ENCODE measurements around the gene SMNDC1. TPM values are rescaled to one million over a fixed set of nuclear protein-coding genes. Genes with fewer than 3 reads are reported as not detected.

SMNDC1 gene
- total RNA-seq, 1 donor from 2014 or later: 46.7 TPM

GRCh38 chr10:110346914-110347313 lies 42.2 kb upstream of the SMNDC1 start:
- no peak for TF ChIP-seq CTCF (IDR thresholded peaks at IDR 0.05; ENCODE audit: insufficient read depth, low read depth, low read length)
- TF ChIP-seq EZH2 (IDR thresholded peaks at IDR 0.05; ENCODE audit: insufficient read depth, low read length): no peak
- no peaks in the 10 kb centered on the region for H3K27me3 ChIP-seq (ENCODE audit: insufficient read depth, low read length)
- no peaks in the 10 kb centered on the region for H3K9me3 Mint-ChIP-seq (ENCODE audit: unreplicated experiment)
- no peak overlapping the region for H3K9ac ChIP-seq (ENCODE audit: low read length)
- peaks cover 22% of the 10 kb centered on the region for H3K27me3 Mint-ChIP-seq (ENCODE audit: low read depth, unreplicated experiment)
- no peak overlapping the region for H3K27ac Mint-ChIP-seq (ENCODE audit: unreplicated experiment)
- H3K4me1 ChIP-seq (ENCODE audit: insufficient read depth, low read length): no peaks in the 10 kb centered on the region
- no peaks in the 10 kb centered on the region for H3K36me3 ChIP-seq (ENCODE audit: insufficient read depth, low read length)
- no peak overlapping the region for H3K27ac ChIP-seq (ENCODE audit: low read depth, low read length)
- no peaks in the 10 kb centered on the region for H3K9me3 ChIP-seq (ENCODE audit: insufficient read depth, low read depth, low read length)
- no peaks in the 10 kb centered on the region for H4K20me1 ChIP-seq (ENCODE audit: insufficient read depth, low read length)
- no peak overlapping the region for H2AFZ ChIP-seq (ENCODE audit: low read depth, low read length)
- DNase-seq (ENCODE audit: low read depth) (no peak), FAIRE-seq (no peak)
- peaks cover 12% of the 10 kb centered on the region for H3K4me1 Mint-ChIP-seq (ENCODE audit: low read depth, unreplicated experiment)
- H3K4me3 ChIP-seq (ENCODE audit: insufficient read depth, low read depth, low read length): no peak overlapping the region
- no peaks in the 10 kb centered on the region for H3K79me2 ChIP-seq (ENCODE audit: insufficient read depth, low read length)
- H3K36me3 Mint-ChIP-seq (ENCODE audit: low read depth, unreplicated experiment): no peaks in the 10 kb centered on the region
- H3K4me2 ChIP-seq (ENCODE audit: low read length): no peak overlapping the region
- no peak overlapping the region for H3K4me3 Mint-ChIP-seq (ENCODE audit: unreplicated experiment)

GRCh38 chr10:110345286-110345685 lies 40.6 kb upstream of the SMNDC1 start:
- no peak overlapping the region for H3K4me3 Mint-ChIP-seq (ENCODE audit: unreplicated experiment)

More at GRCh38 chr10:110345286-110345685, 40.6 kb upstream of the SMNDC1 start:
- no peak overlapping the region for H3K27ac ChIP-seq (ENCODE audit: low read depth, low read length)
- H3K4me2 ChIP-seq (ENCODE audit: low read length): no peak overlapping the region
- DNase-seq (ENCODE audit: low read depth) (no peak), FAIRE-seq (no peak)
- H4K20me1 ChIP-seq (ENCODE audit: insufficient read depth, low read length): no peaks in the 10 kb centered on the region
- H3K27me3 ChIP-seq (ENCODE audit: insufficient read depth, low read length): no peaks in the 10 kb centered on the region
- Mint-ChIP-seq H3K36me3 (ENCODE audit: low read depth, unreplicated experiment) (no peaks in the 10 kb centered on the region), H3K4me1 (ENCODE audit: low read depth, unreplicated experiment) (peaks cover 12% of the 10 kb centered on the region), H3K9me3 (ENCODE audit: unreplicated experiment) (no peaks in the 10 kb centered on the region), H3K27me3 (ENCODE audit: low read depth, unreplicated experiment) (peaks cover 22% of the 10 kb centered on the region), H3K27ac (ENCODE audit: unreplicated experiment) (no peak overlapping the region)
- H3K9ac ChIP-seq (ENCODE audit: low read length): no peak overlapping the region
- no peaks in the 10 kb centered on the region for H3K36me3 ChIP-seq (ENCODE audit: insufficient read depth, low read length)
- no peak overlapping the region for H3K4me3 ChIP-seq (ENCODE audit: insufficient read depth, low read depth, low read length)
- H3K9me3 ChIP-seq (ENCODE audit: insufficient read depth, low read depth, low read length): no peaks in the 10 kb centered on the region
- no peaks in the 10 kb centered on the region for H3K79me2 ChIP-seq (ENCODE audit: insufficient read depth, low read length)
- no peaks in the 10 kb centered on the region for H3K4me1 ChIP-seq (ENCODE audit: insufficient read depth, low read length)
- TF ChIP-seq CTCF (IDR thresholded peaks at IDR 0.05; ENCODE audit: insufficient read depth, low read depth, low read length) (no peak), EZH2 (IDR thresholded peaks at IDR 0.05; ENCODE audit: insufficient read depth, low read length) (no peak)
- no peak overlapping the region for H2AFZ ChIP-seq (ENCODE audit: low read depth, low read length)
